Medulla oblongata (tissue), 1 donor: Measurements from ENCODE around the gene ADCY1.

Experiments used
- DNase-seq: peaks from one replicate; pipeline ENCODE4 v3.0.0-alpha.2; 2015; ENCODE audit errors: extremely low spot score

The ADCY1 gene

DNA sequence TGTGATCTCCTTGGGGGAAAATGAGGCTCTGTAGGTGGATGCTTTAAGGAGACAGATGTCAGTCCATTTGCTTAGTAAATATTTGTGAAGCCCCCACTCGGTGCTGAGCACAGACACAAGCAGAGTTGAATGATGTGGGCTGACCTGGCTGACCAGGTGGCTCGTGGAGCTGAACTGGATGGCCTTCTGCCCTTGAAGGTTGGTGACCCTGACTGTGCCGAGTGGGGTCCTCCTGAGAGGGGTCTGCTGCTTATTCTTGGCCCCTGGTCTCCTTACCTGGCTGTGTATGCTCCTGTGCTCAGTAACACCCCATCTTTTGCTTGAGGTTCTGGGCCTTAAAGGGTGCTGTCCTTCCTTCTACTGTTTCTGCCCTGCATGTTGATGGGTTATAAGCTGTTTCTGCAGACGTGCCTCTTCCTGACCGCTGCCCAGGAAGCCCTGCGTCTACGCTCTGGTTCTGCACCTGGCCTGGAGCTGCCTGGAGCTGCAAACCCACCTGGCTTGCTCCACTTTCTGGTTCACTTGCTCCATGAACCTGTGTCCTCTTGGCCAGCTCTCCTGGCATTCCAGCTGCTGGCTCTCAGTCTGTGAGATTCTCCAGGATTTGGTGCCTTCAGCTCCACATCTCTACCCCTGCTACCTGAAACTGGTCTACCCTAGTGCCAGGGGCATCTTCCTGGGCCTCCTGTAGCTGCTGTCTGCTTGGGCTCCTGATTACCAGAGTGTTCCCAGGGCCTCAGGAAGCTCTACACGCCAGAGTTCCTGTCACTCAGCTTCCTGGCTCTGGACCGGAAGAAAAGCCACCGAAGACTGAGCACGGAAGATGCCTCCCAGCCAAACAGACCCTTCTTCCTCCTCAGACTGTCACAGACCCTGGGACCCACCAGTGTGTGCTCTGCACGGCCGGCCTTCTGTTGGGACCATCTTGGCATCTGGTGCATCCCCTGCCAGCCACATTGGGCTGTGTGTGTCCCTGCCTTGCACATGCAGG, 76.5 kb downstream of the ADCY1 start:
- no peak for DNase-seq

DNA sequence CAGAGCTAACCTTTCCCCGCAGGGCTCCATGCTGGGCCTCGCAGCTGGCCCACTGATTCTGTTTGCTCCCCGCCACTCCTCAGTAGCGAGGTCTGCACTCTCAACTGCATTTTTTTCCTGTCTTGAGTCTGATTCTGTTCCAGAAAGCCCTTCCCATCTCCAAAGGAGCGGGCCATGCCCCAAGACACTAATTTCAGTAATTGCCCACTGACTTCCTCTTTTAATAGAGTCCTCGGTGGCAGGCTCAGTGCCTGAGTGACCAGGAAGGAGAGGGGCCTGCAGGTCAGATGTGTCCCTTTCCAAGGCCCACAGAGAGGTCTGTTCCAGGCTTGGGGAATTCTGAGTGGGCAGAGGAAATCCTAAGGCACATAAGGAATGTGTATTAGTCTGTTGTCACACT, 77.4 kb downstream of the ADCY1 start:
- DNase-seq = no peak

DNA sequence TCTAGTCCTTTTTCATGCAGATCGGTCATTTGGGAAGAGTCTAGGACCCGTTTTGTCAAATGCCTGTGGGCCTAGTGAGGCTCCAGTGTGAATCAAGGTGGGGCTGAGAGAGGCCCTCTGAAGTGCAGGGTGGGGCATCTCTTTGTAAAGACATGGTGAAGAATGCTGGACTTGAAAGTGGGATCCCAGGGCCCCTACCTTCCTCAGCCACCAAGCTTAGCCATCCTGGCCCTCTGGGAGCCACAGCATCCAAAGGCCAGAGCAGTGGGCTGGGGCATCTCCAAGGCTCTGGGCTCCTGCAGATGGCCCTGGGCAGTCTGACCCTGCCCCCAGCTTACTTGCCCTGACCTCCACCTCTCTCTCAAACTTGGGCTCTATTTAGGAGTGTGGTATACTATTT, 78.5 kb downstream of the ADCY1 start:
- DNase-seq = no peak

DNA sequence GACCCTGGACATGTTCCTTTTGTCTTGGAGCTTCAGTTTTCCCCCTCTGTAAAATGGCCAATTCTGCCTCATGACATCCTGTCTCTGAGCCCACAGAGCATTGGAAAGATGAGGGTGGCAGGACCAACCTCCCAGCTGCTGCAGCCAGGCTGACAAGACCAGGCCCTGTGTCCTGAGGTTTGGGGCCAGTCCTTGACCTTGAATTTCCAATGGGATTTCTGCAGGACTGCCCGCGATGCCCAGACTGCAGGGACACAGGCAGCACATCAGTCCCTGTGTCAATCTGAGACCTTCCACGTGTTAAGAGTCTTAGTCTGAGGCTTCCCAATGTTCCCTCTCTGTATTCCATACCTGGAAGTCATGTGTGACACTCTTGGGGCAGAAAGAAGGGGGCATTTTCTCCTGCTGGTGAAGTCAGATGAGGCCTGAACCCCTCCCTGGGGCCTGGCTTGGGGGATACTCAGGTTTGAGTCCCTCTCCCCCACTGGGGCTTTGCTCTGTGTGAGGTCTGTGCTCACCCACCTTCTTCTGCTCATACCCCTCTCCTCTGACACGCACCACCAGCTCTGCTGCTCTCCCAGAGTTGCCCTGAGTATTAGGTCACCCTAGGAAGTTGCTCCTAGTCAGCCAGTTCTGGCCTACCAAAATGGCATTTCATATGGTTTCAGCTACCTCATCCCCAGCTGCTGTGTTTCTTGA, 79.2 kb downstream of the ADCY1 start:
- DNase-seq = no peak

DNA sequence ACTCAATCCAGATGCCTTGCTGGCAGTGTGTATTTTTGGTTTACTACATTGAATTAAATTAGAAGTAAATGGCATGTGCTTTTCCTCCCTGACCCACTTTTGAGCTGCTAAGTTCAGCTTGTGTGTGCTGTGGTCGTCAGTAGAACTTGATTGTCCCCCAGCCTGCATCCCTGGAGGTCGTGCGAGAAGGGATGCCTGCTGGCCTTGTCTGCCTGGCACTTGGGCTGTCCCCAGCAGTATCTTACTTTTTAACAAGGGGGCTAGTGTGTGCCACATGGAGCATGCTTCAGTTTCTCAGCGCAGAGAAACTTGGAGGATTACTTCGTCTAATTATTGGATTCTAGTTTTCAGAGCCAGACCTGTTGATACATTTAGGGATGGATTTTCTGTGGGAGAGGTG, 80.2 kb downstream of the ADCY1 start:
- DNase-seq = no peak

DNA sequence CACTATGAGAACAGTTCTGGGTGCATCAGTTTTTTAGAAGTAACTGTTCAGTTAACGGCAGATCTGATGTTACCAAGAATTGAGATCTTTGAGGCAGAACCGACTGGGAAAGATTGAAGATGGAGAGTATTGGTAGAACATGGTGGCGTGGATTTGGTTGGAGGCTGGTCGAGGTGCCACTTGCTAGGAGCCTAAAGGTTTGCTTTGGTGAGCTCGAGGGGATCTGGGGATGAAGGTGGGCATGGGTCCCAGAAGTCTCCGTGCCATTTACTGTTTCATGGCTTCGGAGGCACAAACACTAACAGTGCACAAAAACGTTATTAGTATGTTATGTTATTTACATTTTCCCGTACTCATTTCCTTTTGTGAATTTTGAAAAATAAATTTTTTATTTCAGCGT, 81.4 kb downstream of the ADCY1 start:
- DNase-seq = no peak

DNA sequence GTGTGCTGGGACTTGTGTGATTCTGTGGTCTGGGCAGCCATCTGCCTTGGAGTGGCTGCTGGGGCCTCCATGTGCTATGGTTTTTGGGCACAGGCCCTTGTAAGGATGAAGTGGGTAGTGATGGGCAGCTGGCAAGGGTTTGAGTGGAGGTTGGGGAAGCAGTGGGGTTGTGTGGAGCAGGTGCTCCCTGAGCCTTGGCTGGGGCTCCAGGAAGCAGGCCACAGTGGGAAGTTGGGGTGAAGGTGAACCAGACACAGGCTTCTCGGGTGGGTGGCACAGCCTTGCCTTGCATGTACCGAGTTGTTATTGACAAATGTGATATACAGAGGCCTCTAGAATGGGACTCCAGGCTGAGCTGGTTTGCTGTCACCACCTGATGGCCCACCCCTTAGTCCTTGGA, 82.3 kb downstream of the ADCY1 start:
- no peak for DNase-seq

DNA sequence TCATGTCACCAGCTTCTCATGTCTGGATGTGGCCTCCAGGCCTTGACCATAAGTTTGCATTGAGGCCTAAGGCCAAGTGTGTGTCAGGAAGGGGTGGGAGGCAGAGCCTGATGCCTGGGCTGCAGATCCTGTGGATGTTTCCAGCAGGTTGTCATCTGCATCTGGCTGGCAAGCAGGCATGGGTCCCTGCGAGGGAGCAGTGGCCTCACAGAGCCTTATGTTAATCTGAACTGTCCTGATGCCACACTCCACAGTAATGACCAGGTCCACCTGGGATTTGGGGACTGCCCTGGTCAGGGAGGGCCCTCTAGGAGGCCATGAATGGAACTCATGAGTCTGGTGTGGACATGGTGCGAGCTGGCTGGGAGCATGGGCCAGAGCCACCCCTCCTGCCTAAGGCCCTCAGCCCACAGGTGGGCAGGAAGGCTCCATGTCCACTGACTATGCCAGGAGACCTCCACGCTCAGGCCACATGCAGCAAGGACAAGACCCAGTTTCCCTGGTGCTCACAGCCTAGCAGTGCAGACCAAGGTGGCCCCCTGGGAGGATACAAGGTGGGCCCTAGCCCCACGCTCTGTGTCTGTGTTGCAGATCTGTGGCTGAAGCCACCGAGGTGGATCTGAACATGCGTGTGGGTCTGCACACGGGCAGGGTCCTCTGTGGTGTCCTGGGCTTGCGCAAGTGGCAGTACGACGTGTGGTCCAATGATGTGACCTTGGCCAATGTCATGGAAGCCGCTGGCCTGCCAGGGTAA, 83.1 kb downstream of the ADCY1 start:
- DNase-seq = no peak

DNA sequence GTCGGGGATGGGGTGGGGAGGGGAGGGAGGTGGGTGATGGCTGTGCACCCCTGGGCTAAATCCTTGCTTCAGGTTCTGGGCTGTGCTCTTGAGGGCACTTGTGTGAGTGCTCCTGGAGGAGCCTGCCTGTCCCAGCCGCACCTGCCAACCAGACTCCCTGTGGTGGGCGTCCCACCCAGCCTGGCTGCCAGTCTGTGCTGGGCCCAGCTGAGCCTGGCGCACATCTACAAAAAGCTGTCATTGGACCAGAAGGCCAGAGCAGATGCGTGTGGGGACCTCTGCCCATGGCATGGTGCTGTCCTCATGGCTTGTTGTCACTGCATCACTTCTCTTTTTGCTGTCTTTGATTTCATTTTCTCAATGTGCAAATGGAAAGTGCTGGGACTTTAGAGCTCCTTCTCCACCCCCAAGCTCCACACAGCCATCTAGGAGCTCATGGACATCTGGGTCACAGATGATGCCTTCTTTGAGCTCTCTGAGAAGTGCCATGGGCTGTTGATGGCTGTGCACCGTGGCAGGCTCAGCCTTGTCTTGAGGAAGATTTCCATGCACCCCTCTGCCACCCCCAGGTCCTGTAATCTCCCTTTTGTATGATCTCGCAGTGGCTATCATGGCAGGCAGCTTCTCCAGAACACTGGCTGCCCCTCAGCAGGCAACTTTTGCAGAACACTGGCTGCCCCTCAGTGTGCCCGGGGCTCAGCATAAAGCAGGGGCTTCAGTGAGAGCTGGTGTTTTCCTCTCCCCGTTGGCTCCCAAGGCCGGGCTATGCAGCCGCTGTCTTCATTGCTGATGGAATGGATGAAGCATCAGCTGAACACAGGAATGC, 83.9 kb downstream of the ADCY1 start:
- no peak for DNase-seq

DNA sequence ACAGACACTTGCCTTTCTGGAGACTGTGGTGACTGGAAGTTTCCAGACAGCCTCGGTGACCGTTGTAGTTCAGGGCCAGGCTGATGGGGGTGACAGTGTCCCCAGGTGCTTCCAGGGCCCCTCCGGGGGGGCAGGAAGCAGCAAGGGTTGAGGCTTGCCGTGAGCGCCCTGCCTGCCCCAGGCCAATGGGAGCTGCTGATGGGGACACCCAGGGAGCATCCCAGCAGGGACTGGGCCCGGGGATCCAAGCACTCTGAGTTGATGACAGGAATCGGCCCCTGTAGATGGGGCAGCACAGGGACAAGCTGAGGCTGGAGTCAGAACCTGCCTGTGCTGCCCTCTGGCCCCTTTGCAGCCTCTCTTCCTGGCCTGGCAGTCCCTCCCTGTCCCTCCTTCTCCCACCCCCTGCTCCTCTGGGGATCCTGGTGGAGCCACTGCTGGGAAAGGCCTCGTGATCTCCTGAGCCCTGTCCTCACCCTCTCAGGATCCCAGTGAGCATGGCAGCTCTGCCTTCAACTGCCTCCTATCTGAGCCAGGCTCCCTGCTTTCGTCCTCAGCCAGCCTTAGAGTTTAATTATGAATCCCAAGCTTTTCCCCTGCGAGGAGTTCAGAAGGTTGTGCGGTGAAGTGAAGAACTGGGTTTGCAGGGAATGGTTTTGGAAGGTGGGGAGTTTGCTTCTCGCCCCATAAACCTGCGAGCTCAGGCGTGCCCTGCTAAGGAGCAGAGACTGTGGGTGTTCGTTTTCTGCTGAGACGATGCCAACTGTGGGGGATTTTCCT, 84.7 kb downstream of the ADCY1 start:
- DNase-seq = no peak

DNA sequence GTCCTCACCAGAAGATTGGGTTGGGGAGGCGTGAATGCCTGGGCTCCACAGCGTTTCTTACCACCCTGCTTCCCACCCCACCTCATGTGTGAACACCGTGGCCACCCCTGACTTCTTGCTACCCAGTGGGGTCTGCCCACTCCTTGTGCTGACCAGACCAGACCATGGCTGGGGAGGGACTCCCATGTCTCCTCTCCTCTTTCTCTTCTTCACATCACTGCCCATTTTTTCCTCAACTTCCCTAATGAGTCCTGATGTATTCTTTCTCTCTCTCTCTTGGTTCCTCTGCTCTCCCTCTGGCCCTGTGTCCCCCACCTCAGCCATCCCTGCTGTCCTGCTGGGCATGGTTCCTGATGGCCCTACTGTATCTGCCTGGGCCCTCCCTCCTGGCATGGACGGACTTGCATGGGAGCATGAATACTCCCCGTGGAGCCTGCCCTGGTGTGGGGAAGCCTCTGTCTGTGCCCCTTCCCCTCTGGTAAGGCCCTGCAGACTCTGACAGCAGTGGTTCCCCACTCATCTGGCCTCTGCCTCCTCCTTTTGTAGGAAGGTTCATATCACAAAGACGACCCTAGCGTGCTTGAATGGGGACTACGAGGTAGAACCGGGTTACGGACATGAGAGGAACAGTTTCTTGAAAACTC, 85.5 kb downstream of the ADCY1 start:
- no peak for DNase-seq

DNA sequence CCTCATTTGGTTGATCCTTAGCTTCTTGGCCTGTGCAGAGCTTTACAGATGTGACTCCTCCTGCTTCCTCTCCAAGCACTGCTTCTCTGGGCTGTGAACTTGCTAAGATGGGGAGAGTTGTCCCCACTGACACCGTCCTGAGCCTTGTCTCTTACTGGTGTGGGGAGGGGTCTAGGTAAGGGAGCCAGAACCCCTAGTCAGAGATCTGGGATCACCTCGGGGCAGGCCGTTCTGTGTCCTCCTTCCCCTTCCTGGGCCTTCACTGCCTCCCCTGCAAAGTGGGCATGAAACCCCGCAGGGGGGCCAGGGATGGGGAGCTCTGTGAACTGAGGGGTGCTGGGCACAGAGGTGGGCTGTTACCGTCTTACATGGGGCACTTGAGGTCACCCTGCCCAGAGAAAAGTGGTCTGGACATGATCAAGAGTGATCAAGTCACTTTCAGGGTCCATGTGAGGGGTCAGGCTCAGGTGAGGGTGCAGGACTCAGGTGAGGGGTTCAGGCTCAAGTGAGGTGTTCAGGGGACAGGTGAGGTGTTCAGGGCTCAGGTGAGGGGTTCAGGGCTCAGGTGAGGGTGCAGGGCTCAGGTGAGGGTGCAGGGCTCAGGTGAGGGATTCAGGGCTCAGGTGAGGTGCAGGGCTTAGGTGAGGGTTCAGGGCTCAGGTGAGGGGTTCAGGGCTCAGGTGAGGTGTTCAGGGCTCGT, 86.2 kb downstream of the ADCY1 start:
- DNase-seq = no peak

DNA sequence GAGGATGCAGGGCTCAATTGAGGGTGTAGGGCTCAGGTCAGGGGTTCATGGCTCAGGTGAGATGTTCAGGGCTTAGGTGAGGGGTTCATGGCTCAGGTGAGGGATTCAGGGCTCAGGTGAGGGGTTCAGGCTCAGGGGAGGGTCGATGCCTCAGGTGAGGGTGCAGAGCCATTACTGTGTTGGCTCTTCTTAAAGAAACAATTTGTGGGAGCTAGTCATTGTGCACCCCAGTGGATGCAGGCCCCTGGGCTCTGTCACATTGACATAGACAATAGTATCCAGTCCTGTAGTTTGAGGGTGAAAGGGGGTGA, 86.7 kb downstream of the ADCY1 start:
- no peak for DNase-seq

DNA sequence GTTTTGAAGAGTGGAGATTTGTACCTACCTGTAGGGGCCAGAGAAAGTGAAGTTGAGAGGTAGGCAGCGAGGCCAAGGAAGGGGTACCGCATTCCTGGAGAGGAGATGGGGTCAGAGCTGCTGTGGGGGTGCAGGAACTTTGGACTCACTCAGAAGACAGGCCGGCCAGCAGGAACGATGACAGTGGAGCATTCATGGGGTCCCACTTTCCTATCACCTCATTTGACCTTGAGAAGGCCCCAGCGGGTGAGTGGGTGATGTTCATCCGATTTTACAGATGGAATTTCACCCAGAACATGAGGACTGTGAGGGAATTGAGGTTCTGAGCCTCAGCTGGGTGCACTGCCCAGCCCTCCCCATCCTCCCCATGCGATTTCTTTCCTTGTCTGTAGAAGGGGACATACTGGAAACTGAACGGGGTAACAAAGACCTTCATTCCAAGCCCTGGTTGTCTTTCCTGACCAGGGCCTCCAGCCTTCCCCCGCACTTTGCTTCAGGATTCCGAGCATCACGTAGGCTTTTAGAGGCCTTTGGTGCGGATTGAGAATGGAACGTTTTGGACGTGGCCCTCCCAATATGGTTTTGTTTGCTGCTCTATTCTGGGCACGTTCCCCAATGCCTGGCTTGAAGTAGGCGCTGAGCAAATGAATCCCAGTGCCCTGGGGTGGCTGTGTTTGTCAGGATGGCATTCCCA, 87.3 kb downstream of the ADCY1 start:
- DNase-seq = no peak

DNA sequence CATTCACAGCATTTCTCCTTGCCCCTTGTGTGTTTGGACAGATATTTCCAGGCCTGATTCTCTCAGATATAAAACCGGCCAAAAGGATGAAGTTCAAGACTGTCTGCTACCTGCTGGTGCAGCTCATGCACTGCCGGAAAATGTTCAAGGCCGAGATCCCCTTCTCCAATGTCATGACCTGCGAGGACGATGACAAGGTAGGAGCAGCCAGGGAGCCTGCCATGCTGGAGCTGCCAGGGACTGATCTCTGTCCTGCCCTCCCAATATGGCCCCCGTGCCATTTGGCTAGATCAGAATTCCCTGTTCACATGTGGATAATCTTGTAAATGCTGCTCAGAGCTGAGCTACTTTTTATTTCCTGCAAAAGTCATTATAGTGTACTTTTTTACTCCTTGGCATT, 87.8 kb downstream of the ADCY1 start:
- DNase-seq = no peak

DNA sequence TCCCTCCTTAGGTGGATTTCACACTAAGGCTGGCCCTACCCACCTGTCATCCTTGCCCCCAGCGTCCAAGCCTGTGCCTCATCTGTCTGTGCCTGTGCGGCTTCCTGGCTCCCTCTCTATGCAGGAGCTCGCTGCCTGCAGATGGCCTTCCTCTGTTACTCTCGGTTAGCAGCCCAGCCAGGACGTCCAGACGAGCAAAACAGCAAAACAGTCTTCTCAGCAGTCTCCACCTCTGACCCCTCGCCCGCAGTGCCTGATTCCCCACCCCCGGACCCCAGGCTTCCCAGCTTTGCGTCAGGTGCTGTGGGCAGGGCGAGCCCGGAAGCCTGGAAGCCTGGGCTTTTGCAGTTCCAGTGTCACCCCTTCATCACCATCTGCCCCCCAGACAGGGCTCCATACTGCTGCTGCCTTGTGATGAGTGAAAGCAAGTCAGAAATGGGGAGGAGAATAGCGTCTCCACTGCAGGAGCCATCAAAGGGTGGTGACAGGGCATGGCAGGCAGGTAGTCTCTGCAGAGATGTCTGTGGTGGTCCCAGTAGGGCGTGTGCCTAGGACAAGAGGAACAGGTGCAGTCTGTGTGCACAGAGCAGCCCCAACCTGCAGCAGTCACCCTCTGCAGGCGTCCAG, 88.5 kb downstream of the ADCY1 start:
- DNase-seq = no peak

DNA sequence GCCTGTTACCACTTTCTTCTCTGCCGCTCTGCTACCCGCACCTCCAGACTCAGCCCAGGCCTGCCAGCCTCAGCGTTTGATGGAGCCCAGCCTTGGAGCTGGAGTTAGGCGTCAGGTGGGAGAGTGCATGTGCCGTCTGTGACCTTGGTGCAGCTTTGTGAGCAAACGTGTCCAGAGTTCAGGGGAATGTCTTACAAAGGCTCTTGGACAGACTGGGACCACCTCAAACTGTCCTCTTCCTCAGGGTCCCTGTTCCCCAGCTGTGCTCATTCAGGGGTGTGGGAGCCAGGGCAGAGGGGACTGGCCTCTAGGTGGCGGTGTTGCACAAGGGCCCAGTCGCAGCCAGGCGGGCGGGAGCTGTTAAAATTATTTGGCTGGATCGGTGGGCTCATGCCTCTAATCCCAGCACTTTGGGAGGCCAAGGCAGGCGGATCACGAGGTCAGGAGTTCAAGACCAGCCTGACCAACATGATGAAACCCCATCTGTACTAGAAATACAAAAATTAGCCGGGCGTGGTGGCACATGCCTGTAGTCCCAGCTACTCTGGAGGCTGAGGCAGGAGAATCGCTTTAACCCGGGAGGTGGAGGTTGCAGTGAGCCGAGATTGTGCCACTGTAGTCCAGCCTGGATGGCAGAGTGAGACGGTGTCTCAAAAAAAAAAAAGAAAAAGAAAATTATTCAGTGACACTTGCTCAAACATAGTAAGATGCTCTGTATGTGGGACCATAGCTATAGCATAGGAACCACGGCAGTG, 89.2 kb downstream of the ADCY1 start:
- no peak for DNase-seq
